ENCODE data around the gene WNT1. TPM values are rescaled to one million over a fixed set of nuclear protein-coding genes. Genes with fewer than 3 reads are reported as not detected.

Gene WNT1
- total RNA-seq, 2 donors from 2014 or later = not detected

DNA sequence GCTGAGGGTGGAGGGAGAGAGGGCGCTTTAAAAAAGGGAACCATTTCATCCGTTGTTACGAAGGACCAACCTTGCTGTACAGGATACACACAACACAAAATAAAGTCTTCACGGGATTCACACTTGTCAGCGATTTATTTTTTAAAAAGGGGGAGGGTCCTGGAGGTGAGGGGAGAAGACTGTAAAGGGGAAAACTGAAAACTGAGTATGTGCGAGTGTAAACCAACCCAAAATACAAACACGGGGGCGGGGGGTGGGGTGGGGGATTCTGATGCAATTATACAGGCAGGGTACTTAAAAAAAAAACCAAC is 41.0 kb downstream of the WNT1 start:
- Histone ChIP-seq H3K4me1 (ENCODE audit: control insufficient read depth, insufficient read depth, low read length) (no peaks in the 10 kb centered on the region), H3K27me3 (ENCODE audit: control insufficient read depth, insufficient read depth, low read length, poor library complexity, severe bottlenecking) (no peaks in the 10 kb centered on the region), H3K4me3 (ENCODE audit: low read length) (peak overlapping the region; percentile 87), H3K9ac (ENCODE audit: extremely low read depth, low read length, poor library complexity, severe bottlenecking) (peak overlapping the region; percentile 95), H3K36me3 (ENCODE audit: control insufficient read depth, insufficient read depth, low read length) (peaks cover 25% of the 10 kb centered on the region), H3K27ac (ENCODE audit: low read depth, low read length) (peak overlapping the region; percentile 91), H3K9me3 (ENCODE audit: control insufficient read depth, low read length) (no peaks in the 10 kb centered on the region)
- Mint-ChIP-seq H3K27me3 (ENCODE audit: insufficient read depth) (no peaks in the 10 kb centered on the region), H3K9me3 (no peaks in the 10 kb centered on the region), H3K4me1 (peaks cover 15% of the 10 kb centered on the region), H3K27ac (peak overlapping the region; percentile 96), H3K36me3 (ENCODE audit: low read depth) (peaks cover 26% of the 10 kb centered on the region), H3K4me3 (peak overlapping the region; percentile 86)
- DNase-seq = no peak
- WGBS, 2 experiments (ENCODE audit: insufficient coverage in 1 of 2, insufficient read length in 1 of 2) = 50% methylated on average over 1 of the region's 8 CpGs; no CpG with 5 or more reads in 1 of the 2 experiments
- TF ChIP-seq, protein P1, sequence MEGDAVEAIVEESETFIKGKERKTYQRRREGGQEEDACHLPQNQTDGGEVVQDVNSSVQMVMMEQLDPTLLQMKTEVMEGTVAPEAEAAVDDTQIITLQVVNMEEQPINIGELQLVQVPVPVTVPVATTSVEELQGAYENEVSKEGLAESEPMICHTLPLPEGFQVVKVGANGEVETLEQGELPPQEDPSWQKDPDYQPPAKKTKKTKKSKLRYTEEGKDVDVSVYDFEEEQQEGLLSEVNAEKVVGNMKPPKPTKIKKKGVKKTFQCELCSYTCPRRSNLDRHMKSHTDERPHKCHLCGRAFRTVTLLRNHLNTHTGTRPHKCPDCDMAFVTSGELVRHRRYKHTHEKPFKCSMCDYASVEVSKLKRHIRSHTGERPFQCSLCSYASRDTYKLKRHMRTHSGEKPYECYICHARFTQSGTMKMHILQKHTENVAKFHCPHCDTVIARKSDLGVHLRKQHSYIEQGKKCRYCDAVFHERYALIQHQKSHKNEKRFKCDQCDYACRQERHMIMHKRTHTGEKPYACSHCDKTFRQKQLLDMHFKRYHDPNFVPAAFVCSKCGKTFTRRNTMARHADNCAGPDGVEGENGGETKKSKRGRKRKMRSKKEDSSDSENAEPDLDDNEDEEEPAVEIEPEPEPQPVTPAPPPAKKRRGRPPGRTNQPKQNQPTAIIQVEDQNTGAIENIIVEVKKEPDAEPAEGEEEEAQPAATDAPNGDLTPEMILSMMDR (conservative IDR thresholded peaks at IDR 0.05) = no peak

DNA sequence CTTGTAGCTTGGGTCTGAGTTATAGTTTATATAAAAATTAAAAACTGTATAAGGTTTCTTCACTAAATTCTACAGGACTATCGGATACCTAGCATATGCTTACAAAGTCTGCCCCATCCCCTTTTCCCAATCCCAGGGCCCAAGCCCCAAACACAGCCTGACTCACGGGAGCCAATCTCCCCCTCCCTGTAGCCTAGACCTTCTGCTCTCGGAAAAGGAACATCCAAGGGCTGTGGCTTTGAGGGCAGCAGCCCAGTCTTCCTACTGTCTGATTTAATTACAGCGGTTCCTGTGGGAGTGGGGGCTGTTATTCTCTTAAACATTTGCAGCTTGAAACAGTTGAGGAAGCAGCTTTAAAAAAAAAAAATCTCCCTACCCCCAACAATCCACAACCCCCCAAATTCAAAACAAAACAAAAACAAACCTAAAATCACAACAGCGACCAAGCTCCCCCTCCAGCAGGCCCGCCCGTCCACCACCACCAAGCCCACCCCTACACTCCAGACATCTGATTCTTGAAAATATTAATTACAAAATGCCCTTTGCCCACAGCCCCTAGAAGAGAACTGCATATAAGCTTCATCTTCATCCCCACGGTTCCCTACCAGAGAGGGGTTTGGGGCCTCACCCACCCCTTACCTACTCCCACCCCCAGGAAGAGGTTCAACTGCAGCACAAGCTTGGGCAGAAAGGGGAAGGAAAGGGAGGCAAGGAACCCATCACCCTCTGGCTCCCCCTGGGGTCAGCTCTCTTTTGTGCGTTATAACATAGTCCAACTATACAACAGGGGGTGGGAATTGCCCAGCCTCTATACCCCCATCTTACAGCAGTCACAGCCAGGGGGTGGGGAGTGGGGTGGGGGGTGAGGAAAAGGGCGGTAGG is 41.6 kb downstream of the WNT1 start:
- Mint-ChIP-seq H3K4me3 (peak overlapping the region; percentile 86), H3K4me1 (peaks cover 15% of the 10 kb centered on the region), H3K9me3 (no peaks in the 10 kb centered on the region), H3K36me3 (ENCODE audit: low read depth) (peaks cover 30% of the 10 kb centered on the region), H3K27ac (peak overlapping the region; percentile 96), H3K27me3 (ENCODE audit: insufficient read depth) (no peaks in the 10 kb centered on the region)
- no peaks in the 10 kb centered on the region for H3K27me3 ChIP-seq (ENCODE audit: control insufficient read depth, insufficient read depth, low read length, poor library complexity, severe bottlenecking)
- WGBS, 2 experiments (ENCODE audit: insufficient coverage in 1 of 2, insufficient read length in 1 of 2) = 82 to 100% methylated on average over 3 to 7 of the region's 10 CpGs
- H3K9ac ChIP-seq (ENCODE audit: extremely low read depth, low read length, poor library complexity, severe bottlenecking) = peak overlapping the region; percentile 95
- H3K9me3 ChIP-seq (ENCODE audit: control insufficient read depth, low read length) = no peaks in the 10 kb centered on the region
- DNase-seq = peak; percentile 87
- H3K4me3 ChIP-seq (ENCODE audit: low read length) = peak overlapping the region; percentile 87
- H3K36me3 ChIP-seq (ENCODE audit: control insufficient read depth, insufficient read depth, low read length) = peaks cover 31% of the 10 kb centered on the region
- H3K27ac ChIP-seq (ENCODE audit: low read depth, low read length) = peak overlapping the region; percentile 70
- TF ChIP-seq, protein P1 (conservative IDR thresholded peaks at IDR 0.05) = peak; percentile 63
- H3K4me1 ChIP-seq (ENCODE audit: control insufficient read depth, insufficient read depth, low read length) = no peaks in the 10 kb centered on the region

DNA sequence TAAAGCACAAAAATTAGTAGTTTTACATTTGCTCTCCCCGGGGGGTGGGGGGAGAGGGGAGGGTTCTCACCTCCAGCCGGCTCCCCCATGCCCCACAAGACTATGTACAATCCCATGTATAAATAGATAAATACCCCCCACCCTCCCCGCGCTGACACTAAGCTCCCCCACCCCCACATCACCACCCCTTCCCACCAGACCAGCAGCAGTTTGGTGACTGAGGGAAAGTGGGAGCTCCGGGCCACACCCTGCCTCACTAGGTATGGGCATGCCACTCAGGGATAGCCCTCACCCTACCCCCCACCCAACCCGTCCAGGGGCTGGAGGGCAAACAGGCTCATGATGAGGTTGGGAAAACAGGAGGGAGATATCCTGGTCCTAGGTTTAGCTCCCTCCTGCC is 42.3 kb downstream of the WNT1 start:
- H3K36me3 ChIP-seq (ENCODE audit: control insufficient read depth, insufficient read depth, low read length) = peaks cover 38% of the 10 kb centered on the region
- H3K9ac ChIP-seq (ENCODE audit: extremely low read depth, low read length, poor library complexity, severe bottlenecking) = no peak overlapping the region
- Mint-ChIP-seq H3K27ac (no peak overlapping the region), H3K27me3 (ENCODE audit: insufficient read depth) (no peaks in the 10 kb centered on the region), H3K9me3 (no peaks in the 10 kb centered on the region), H3K4me1 (peaks cover 15% of the 10 kb centered on the region), H3K36me3 (ENCODE audit: low read depth) (peaks cover 36% of the 10 kb centered on the region), H3K4me3 (no peak overlapping the region)
- TF ChIP-seq, protein P1 (conservative IDR thresholded peaks at IDR 0.05) = no peak
- no peak for DNase-seq
- H3K9me3 ChIP-seq (ENCODE audit: control insufficient read depth, low read length) = no peaks in the 10 kb centered on the region
- no peaks in the 10 kb centered on the region for H3K4me1 ChIP-seq (ENCODE audit: control insufficient read depth, insufficient read depth, low read length)
- no peak overlapping the region for H3K4me3 ChIP-seq (ENCODE audit: low read length)
- no peaks in the 10 kb centered on the region for H3K27me3 ChIP-seq (ENCODE audit: control insufficient read depth, insufficient read depth, low read length, poor library complexity, severe bottlenecking)
- H3K27ac ChIP-seq (ENCODE audit: low read depth, low read length) = no peak overlapping the region
- WGBS, 2 experiments (ENCODE audit: insufficient coverage in 1 of 2, insufficient read length in 1 of 2) = 100% methylated on average over 1 of the region's 6 CpGs; no CpG with 5 or more reads in 1 of the 2 experiments

All from endodermal cell (in vitro differentiated cells).